Panc1 (cell line): ENCODE results near the gene CDK19.

Experiments
- TCF7L2 ChIP-seq: IDR thresholded peaks from 2 replicates; pipeline ENCODE4 v1.6.1; 2011; ENCODE audit warnings: mild to moderate bottlenecking, low read depth, low read length, inconsistent platforms
- TF ChIP-seq, protein P1 (sequence below): fragments of 450-650 bp; IDR thresholded peaks from 2 replicates; pipeline ENCODE4 v1.5.1; 2017; ENCODE audit warnings: mild to moderate bottlenecking

DNA sequence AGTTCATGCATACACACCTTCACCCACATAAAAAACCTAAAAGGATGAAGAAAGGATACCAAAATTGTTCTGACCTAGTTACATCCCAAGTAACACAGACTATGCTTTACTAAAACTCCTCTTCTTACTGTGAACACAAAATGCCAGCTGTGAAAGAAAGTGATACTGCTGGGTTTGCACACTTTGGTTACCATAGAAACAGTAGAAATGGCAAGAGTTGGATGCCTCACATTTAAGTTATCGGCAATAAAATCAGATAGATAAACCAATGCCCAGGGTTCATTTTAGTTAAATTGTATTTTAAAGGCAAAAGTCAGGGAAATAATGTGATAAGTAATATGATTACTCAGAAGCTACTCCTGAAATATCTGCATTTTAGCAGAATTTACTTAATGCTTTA, 161.9 kb downstream of the CDK19 start:
- TF ChIP-seq, protein P1, sequence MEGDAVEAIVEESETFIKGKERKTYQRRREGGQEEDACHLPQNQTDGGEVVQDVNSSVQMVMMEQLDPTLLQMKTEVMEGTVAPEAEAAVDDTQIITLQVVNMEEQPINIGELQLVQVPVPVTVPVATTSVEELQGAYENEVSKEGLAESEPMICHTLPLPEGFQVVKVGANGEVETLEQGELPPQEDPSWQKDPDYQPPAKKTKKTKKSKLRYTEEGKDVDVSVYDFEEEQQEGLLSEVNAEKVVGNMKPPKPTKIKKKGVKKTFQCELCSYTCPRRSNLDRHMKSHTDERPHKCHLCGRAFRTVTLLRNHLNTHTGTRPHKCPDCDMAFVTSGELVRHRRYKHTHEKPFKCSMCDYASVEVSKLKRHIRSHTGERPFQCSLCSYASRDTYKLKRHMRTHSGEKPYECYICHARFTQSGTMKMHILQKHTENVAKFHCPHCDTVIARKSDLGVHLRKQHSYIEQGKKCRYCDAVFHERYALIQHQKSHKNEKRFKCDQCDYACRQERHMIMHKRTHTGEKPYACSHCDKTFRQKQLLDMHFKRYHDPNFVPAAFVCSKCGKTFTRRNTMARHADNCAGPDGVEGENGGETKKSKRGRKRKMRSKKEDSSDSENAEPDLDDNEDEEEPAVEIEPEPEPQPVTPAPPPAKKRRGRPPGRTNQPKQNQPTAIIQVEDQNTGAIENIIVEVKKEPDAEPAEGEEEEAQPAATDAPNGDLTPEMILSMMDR: no peak
- no peak for TF ChIP-seq TCF7L2
